OCI-LY7 (cell line): ENCODE measurements around the gene LOXHD1. TPM values are rescaled to one million over a fixed set of nuclear protein-coding genes. Genes with fewer than 3 reads are reported as not detected.

Experiments used
- BruUV-seq: library from RNA; stranded (reverse); fragments of 400-500 nt; replicated peaks from 2 replicates; lab custom pipeline; 2021; lab: Mats Ljungman, UMichigan
- CTCF ChIA-PET: fragments of 300-600 bp; sonication (Branson Sonifier 250); formaldehyde crosslinking; loops from one replicate; lab custom pipeline; 2022; ENCODE audit warnings: antibody characterized with exemption; ENCODE audit not compliant: unreplicated experiment; lab: Charles Lee
- POLR2A ChIA-PET: fragments of 300-600 bp; sonication (Branson Sonifier 250); formaldehyde crosslinking; loops from one replicate; lab custom pipeline; 2022; ENCODE audit warnings: antibody characterized with exemption; lab: Charles Lee
- DNase-seq: peaks from one replicate; pipeline ENCODE4 v3.0.0-alpha.2; 2015; ENCODE audit warnings: low spot score
- H2AFZ ChIP-seq: fragments of 200-600 bp; sonication (generic), shearing (Covaris generic); 2 replicates; pipeline ENCODE4 v1.6.1; 2014; ENCODE audit warnings: mild to moderate bottlenecking, antibody characterized with exemption, low read length, moderate library complexity
- H3K27ac ChIP-seq: fragments of 200-600 bp; sonication (generic); 2 replicates; pipeline ENCODE4 v1.5.1; 2014; ENCODE audit warnings: mixed run types, low read depth, mild to moderate bottlenecking, moderate library complexity, low read length, inconsistent platforms; ENCODE audit not compliant: poor library complexity, severe bottlenecking
- H3K36me3 ChIP-seq: fragments of 200-600 bp; sonication (generic); 2 replicates; pipeline ENCODE4 v1.6.1; 2014; ENCODE audit warnings: mild to moderate bottlenecking, antibody characterized with exemption, low read length, moderate library complexity, mixed read lengths; ENCODE audit not compliant: insufficient read depth
- H3K4me1 ChIP-seq: fragments of 200-600 bp; sonication (generic); 2 replicates; pipeline ENCODE4 v1.5.1; 2014; ENCODE audit warnings: mild to moderate bottlenecking, low read length; ENCODE audit not compliant: insufficient read depth, poor library complexity, severe bottlenecking
- H3K4me2 ChIP-seq: fragments of 200-600 bp; sonication (generic); 2 replicates; pipeline ENCODE4 v1.6.1; 2014; ENCODE audit warnings: mild to moderate bottlenecking, low read length
- H3K4me3 ChIP-seq: fragments of 200-600 bp; sonication (generic); 2 replicates; pipeline ENCODE4 v1.5.1; 2014; ENCODE audit warnings: mild to moderate bottlenecking, low read depth, low read length; ENCODE audit not compliant: poor library complexity, severe bottlenecking
- H3K79me2 ChIP-seq: fragments of 200-600 bp; sonication (generic); 2 replicates; pipeline ENCODE4 v1.6.1; 2016; ENCODE audit warnings: low read depth, mild to moderate bottlenecking, low read length, moderate library complexity, mixed read lengths; ENCODE audit not compliant: insufficient read depth
- H3K9me2 ChIP-seq: fragments of 200-600 bp; sonication (generic); 2 replicates; pipeline ENCODE4 v1.6.1; 2016; ENCODE audit warnings: mild to moderate bottlenecking, low read length, mixed read lengths; ENCODE audit not compliant: insufficient read depth
- H3K9me3 ChIP-seq: fragments of 200-600 bp; sonication (generic); 2 replicates; pipeline ENCODE4 v1.6.1; 2014; ENCODE audit warnings: mild to moderate bottlenecking, mixed run types, low read length, mixed read lengths
- H4K20me1 ChIP-seq: fragments of 200-600 bp; sonication (generic); 2 replicates; pipeline ENCODE4 v1.6.1; 2014; ENCODE audit warnings: mild to moderate bottlenecking, antibody characterized with exemption, low read length, moderate library complexity, mixed read lengths; ENCODE audit not compliant: insufficient read depth
- CTCF ChIP-seq: fragments of 200-600 bp; sonication (generic); conservative IDR thresholded peaks from 2 replicates; pipeline ENCODE4 v1.5.1; 2014; ENCODE audit warnings: mild to moderate bottlenecking, antibody characterized with exemption, low read length, moderate library complexity, mixed read lengths
- EZH2phosphoT487 ChIP-seq: fragments of 200-600 bp; sonication (generic); IDR thresholded peaks from 2 replicates; pipeline ENCODE4 v1.6.1; 2018; ENCODE audit warnings: low read depth, borderline replicate concordance, mild to moderate bottlenecking, mixed run types, antibody characterized with exemption, low read length, moderate library complexity, mixed read lengths
- intact Hi-C: fragments of 100-400 bp; cut with micrococcal nuclease; formaldehyde crosslinking; loops from one replicate; pipeline ENCODE4 v1.10.0; 2022; ENCODE audit not compliant: unreplicated experiment
- total RNA-seq, 2 experiments: library from RNA; depleted of rRNA in 1 of 2; stranded (reverse); fragments of >200 nt in 1 of 2; shearing (Covaris generic) in 1 of 2; gene quantifications; 2 replicates each; pipeline ENCODE4 v1.2.3, GENCODE V29; 2014 to 2022

The LOXHD1 gene
- total RNA-seq, 2 experiments from 2014 or later, result not detected

GRCh38 chr18:46649071-46649862 lies 7.8 kb downstream of the LOXHD1 start:
- Histone ChIP-seq H3K9me3 (no peaks in the 10 kb centered on the region), H2AFZ (no peak overlapping the region), H3K36me3 (no peaks in the 10 kb centered on the region), H3K4me2 (no peak overlapping the region), H3K79me2 (no peaks in the 10 kb centered on the region), H3K9me2 (no peaks in the 10 kb centered on the region), H4K20me1 (no peaks in the 10 kb centered on the region), H3K4me3 (no peak overlapping the region), H3K27ac (no peak overlapping the region), H3K4me1 (no peaks in the 10 kb centered on the region)
- TF ChIP-seq EZH2phosphoT487 (no peak), CTCF (no peak)
- ChIA-PET POLR2A (no interaction called here), CTCF (no interaction called here)
- no TSS peak for BruUV-seq
- intact Hi-C loops, result no loop called here
- no peak for DNase-seq

GRCh38 chr18:46646468-46646867 lies 10.6 kb downstream of the LOXHD1 start:
- DNase-seq, result no peak
- H4K20me1 ChIP-seq, result no peaks in the 10 kb centered on the region
- no peaks in the 10 kb centered on the region for H3K36me3 ChIP-seq
- H3K9me3 ChIP-seq, result no peaks in the 10 kb centered on the region
- no peak overlapping the region for H3K27ac ChIP-seq
- no peaks in the 10 kb centered on the region for H3K9me2 ChIP-seq
- no peak overlapping the region for H3K4me2 ChIP-seq
- no peaks in the 10 kb centered on the region for H3K4me1 ChIP-seq
- no TSS peak for BruUV-seq
- POLR2A ChIA-PET, result no interaction called here
- no peak overlapping the region for H3K4me3 ChIP-seq
- intact Hi-C loops, result no loop called here
- no peaks in the 10 kb centered on the region for H3K79me2 ChIP-seq
- H2AFZ ChIP-seq, result no peak overlapping the region
- CTCF ChIA-PET, result no interaction called here
- TF ChIP-seq CTCF (no peak), EZH2phosphoT487 (no peak)

- no TSS peak for BruUV-seq
- TF ChIP-seq CTCF (no peak), EZH2phosphoT487 (no peak)
- Histone ChIP-seq H3K27ac (no peak overlapping the region), H3K4me1 (no peaks in the 10 kb centered on the region), H3K79me2 (no peaks in the 10 kb centered on the region), H3K9me2 (no peaks in the 10 kb centered on the region), H4K20me1 (no peaks in the 10 kb centered on the region), H3K4me3 (no peak overlapping the region), H3K4me2 (no peak overlapping the region), H3K9me3 (no peaks in the 10 kb centered on the region), H3K36me3 (no peaks in the 10 kb centered on the region), H2AFZ (no peak overlapping the region)
- no peak for DNase-seq
- ChIA-PET POLR2A (no interaction called here), CTCF (no interaction called here)
- intact Hi-C loops, result no loop called here
Measured at GRCh38 chr18:46642561-46642960, 14.5 kb downstream of the LOXHD1 start.
